ENCODE data around the gene UTP11. TPM values are rescaled to one million over a fixed set of nuclear protein-coding genes. Genes with fewer than 3 reads are reported as not detected.

The UTP11 gene
- polyA plus RNA-seq, 1 donor from 2014 or later = 144 TPM

- H3K4me2 ChIP-seq (ENCODE audit: low read length) = no peak overlapping the region
- H4K20me1 ChIP-seq (ENCODE audit: insufficient read depth) = no peaks in the 10 kb centered on the region
- no peaks in the 10 kb centered on the region for H3K36me3 ChIP-seq (ENCODE audit: insufficient read depth, low read length)
- peaks cover 10% of the 10 kb centered on the region for H3K79me2 ChIP-seq (replicated peaks; ENCODE audit: insufficient read depth, low read length)
- H2AFZ ChIP-seq (ENCODE audit: low read depth, low read length) = no peak overlapping the region
- H3K9me2 ChIP-seq (ENCODE audit: insufficient read depth, low read length) = no peaks in the 10 kb centered on the region
- H3K27me3 ChIP-seq (ENCODE audit: insufficient read depth, low read depth, low read length) = peaks cover 9% of the 10 kb centered on the region
- H3K9me3 ChIP-seq (ENCODE audit: low read length) = no peaks in the 10 kb centered on the region
- no peak overlapping the region for H3K27ac ChIP-seq (ENCODE audit: low read length)
- no peak overlapping the region for H3K9ac ChIP-seq (ENCODE audit: low read length)
- no peaks in the 10 kb centered on the region for H3F3A ChIP-seq (ENCODE audit: insufficient read depth, low read length, poor library complexity, severe bottlenecking)
- TF ChIP-seq RAD21 (conservative IDR thresholded peaks at IDR 0.05) (no peak), EP300 (conservative IDR thresholded peaks at IDR 0.05; ENCODE audit: poor library complexity, severe bottlenecking) (no peak)
- H3K4me3 ChIP-seq (ENCODE audit: low read length) = no peak overlapping the region
These were observed 3.3 kb upstream of the UTP11 start for GRCh38 chr1:38009088-38009840.

DNA sequence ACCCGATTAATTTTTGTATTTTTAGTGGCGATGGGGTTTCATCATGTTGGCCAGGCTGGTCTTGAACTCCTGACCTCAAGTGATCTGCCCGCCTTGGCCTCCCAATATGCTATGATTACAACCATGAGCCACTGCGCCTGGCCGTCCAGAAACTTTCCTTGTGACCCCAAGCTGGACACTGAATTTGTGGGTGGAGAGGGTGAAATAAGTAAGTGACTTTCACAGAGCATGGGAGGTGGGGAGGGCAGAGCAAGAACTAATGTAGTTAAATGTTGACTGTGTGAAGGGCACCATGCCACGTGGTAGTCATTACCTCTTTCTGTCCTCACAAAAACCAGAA lies 2.7 kb upstream of the UTP11 start:
- TF ChIP-seq POLR2AphosphoS5 (IDR thresholded peaks at IDR 0.05) (no peak), SMC3 (conservative IDR thresholded peaks at IDR 0.05; ENCODE audit: poor library complexity) (no peak), MXI1 (conservative IDR thresholded peaks at IDR 0.05; ENCODE audit: poor library complexity, severe bottlenecking) (no peak), RAD21 (conservative IDR thresholded peaks at IDR 0.05) (no peak), EZH2 (IDR thresholded peaks at IDR 0.05; ENCODE audit: borderline replicate concordance, insufficient read depth, low read length, poor library complexity, severe bottlenecking) (no peak), TAF1 (IDR thresholded peaks at IDR 0.05; ENCODE audit: low read depth) (no peak), EP300 (conservative IDR thresholded peaks at IDR 0.05; ENCODE audit: poor library complexity, severe bottlenecking) (no peak)
- TF ChIP-seq, protein P1, sequence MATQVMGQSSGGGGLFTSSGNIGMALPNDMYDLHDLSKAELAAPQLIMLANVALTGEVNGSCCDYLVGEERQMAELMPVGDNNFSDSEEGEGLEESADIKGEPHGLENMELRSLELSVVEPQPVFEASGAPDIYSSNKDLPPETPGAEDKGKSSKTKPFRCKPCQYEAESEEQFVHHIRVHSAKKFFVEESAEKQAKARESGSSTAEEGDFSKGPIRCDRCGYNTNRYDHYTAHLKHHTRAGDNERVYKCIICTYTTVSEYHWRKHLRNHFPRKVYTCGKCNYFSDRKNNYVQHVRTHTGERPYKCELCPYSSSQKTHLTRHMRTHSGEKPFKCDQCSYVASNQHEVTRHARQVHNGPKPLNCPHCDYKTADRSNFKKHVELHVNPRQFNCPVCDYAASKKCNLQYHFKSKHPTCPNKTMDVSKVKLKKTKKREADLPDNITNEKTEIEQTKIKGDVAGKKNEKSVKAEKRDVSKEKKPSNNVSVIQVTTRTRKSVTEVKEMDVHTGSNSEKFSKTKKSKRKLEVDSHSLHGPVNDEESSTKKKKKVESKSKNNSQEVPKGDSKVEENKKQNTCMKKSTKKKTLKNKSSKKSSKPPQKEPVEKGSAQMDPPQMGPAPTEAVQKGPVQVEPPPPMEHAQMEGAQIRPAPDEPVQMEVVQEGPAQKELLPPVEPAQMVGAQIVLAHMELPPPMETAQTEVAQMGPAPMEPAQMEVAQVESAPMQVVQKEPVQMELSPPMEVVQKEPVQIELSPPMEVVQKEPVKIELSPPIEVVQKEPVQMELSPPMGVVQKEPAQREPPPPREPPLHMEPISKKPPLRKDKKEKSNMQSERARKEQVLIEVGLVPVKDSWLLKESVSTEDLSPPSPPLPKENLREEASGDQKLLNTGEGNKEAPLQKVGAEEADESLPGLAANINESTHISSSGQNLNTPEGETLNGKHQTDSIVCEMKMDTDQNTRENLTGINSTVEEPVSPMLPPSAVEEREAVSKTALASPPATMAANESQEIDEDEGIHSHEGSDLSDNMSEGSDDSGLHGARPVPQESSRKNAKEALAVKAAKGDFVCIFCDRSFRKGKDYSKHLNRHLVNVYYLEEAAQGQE (IDR thresholded peaks at IDR 0.05; ENCODE audit: borderline replicate concordance) = no peak
- TF ChIP-seq, protein P2, sequence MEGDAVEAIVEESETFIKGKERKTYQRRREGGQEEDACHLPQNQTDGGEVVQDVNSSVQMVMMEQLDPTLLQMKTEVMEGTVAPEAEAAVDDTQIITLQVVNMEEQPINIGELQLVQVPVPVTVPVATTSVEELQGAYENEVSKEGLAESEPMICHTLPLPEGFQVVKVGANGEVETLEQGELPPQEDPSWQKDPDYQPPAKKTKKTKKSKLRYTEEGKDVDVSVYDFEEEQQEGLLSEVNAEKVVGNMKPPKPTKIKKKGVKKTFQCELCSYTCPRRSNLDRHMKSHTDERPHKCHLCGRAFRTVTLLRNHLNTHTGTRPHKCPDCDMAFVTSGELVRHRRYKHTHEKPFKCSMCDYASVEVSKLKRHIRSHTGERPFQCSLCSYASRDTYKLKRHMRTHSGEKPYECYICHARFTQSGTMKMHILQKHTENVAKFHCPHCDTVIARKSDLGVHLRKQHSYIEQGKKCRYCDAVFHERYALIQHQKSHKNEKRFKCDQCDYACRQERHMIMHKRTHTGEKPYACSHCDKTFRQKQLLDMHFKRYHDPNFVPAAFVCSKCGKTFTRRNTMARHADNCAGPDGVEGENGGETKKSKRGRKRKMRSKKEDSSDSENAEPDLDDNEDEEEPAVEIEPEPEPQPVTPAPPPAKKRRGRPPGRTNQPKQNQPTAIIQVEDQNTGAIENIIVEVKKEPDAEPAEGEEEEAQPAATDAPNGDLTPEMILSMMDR (IDR thresholded peaks at IDR 0.05; ENCODE audit: poor library complexity, severe bottlenecking) = no peak
- Histone ChIP-seq H3K4me2 (ENCODE audit: low read length) (no peak overlapping the region), H4K20me1 (ENCODE audit: insufficient read depth) (no peaks in the 10 kb centered on the region), H3K9ac (ENCODE audit: low read length) (no peak overlapping the region), H3K9me3 (ENCODE audit: low read length) (no peaks in the 10 kb centered on the region), H3K9me2 (ENCODE audit: insufficient read depth, low read length) (no peaks in the 10 kb centered on the region), H3K27me3 (ENCODE audit: insufficient read depth, low read depth, low read length) (peaks cover 3% of the 10 kb centered on the region), H3F3A (ENCODE audit: insufficient read depth, low read length, poor library complexity, severe bottlenecking) (no peaks in the 10 kb centered on the region), H3K36me3 (ENCODE audit: insufficient read depth, low read length) (no peaks in the 10 kb centered on the region), H2AFZ (ENCODE audit: low read depth, low read length) (no peak overlapping the region), H3K4me3 (ENCODE audit: low read length) (no peak overlapping the region), H3K27ac (ENCODE audit: low read length) (no peak overlapping the region), H3K79me2 (replicated peaks; ENCODE audit: insufficient read depth, low read length) (peaks cover 12% of the 10 kb centered on the region)
